Measurements from ENCODE around the gene SPRTN. TPM values are rescaled to one million over a fixed set of nuclear protein-coding genes. Genes with fewer than 3 reads are reported as not detected.

Gene SPRTN, protein sequence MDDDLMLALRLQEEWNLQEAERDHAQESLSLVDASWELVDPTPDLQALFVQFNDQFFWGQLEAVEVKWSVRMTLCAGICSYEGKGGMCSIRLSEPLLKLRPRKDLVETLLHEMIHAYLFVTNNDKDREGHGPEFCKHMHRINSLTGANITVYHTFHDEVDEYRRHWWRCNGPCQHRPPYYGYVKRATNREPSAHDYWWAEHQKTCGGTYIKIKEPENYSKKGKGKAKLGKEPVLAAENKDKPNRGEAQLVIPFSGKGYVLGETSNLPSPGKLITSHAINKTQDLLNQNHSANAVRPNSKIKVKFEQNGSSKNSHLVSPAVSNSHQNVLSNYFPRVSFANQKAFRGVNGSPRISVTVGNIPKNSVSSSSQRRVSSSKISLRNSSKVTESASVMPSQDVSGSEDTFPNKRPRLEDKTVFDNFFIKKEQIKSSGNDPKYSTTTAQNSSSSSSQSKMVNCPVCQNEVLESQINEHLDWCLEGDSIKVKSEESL
- total RNA-seq (10 to 100 TPM; 26.4 to 34.9 TPM), polyA plus RNA-seq (ENCODE audit: insufficient read depth, low read depth, low replicate concordance) (30.2 TPM)
- long read RNA-seq, donor 1, transcript SPRTN-202 (5 exons, 3,468 nt): major isoform, 7 of 14 reads
- long read RNA-seq, donor 1, partial matches to known transcripts: 7 of 14 reads
- long read RNA-seq, donor 1, other reads (novel, unspliced or antisense): 0 of 14 reads
- long read RNA-seq, donor 2, partial matches to known transcripts: 0 of 2 reads
- long read RNA-seq, donor 2, other reads (novel, unspliced or antisense): 0 of 2 reads

DNA sequence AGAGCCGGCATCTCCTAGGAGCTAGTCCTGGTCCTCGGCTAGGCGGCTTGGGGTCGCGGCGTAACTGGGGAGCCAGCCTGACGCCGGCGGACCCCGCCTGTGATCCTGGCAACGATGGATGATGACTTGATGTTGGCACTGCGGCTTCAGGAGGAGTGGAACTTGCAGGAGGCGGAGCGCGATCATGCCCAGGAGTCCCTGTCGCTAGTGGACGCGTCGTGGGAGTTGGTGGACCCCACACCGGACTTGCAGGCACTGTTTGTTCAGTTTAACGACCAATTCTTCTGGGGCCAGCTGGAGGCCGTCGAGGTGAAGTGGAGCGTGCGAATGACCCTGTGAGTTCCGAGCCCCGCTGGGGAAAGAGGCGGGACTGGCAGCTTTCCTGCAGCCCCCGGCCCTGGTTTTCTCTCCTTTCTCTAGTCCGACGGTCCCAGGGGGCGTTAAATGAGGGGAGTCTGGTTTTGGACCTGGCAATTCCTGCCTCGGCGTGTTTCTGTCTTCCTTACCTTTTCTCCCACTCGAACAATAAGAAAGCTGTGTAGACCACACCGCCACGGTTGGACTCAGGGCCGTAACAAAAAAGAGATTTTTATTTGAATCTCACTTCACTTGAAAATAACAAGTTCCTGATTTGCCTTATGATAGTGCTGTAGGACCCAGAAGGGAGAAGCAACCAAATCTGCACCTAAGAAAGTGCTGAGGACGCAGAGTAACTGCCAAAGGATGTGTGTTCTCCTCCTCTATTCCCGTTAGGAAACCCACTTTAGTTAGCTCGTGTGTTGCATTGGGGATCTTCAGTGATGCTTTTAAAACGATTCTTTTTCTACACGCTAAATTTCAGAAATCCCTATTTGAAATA is at the start of gene SPRTN:
SPRTN (plus strand) TSS at position 24 of the 859 bp plus-strand sequence; CDS start at position 115, 91 bp downstream.
- H3K4me3 ChIP-seq: peak within 1 kb of the TSS; percentile 83 to 98
- H3K36me3 ChIP-seq (ENCODE audit: low read depth, missing control alignments): no peaks in the 10 kb centered on the region
- TF ChIP-seq, protein P1, sequence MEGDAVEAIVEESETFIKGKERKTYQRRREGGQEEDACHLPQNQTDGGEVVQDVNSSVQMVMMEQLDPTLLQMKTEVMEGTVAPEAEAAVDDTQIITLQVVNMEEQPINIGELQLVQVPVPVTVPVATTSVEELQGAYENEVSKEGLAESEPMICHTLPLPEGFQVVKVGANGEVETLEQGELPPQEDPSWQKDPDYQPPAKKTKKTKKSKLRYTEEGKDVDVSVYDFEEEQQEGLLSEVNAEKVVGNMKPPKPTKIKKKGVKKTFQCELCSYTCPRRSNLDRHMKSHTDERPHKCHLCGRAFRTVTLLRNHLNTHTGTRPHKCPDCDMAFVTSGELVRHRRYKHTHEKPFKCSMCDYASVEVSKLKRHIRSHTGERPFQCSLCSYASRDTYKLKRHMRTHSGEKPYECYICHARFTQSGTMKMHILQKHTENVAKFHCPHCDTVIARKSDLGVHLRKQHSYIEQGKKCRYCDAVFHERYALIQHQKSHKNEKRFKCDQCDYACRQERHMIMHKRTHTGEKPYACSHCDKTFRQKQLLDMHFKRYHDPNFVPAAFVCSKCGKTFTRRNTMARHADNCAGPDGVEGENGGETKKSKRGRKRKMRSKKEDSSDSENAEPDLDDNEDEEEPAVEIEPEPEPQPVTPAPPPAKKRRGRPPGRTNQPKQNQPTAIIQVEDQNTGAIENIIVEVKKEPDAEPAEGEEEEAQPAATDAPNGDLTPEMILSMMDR (IDR thresholded peaks at IDR 0.05): no peak
- TF ChIP-seq POLR2A (IDR thresholded peaks at IDR 0.05): no peak
- DNase-seq: no peak
- H3K4me1 ChIP-seq: peaks cover 35% of the 10 kb centered on the region
- 1% methylated on average over 23 to 41 of the region's 43 CpGs for WGBS, 2 donors
- intact Hi-C loops (cut with DNase I; ENCODE audit: low total_unique reads): no loop called here
- H3K9me3 ChIP-seq: no peaks in the 10 kb centered on the region
- H3K27me3 ChIP-seq: no peaks in the 10 kb centered on the region
- H3K27ac ChIP-seq: peak within 1 kb of the TSS; percentile 90 to 92

DNA sequence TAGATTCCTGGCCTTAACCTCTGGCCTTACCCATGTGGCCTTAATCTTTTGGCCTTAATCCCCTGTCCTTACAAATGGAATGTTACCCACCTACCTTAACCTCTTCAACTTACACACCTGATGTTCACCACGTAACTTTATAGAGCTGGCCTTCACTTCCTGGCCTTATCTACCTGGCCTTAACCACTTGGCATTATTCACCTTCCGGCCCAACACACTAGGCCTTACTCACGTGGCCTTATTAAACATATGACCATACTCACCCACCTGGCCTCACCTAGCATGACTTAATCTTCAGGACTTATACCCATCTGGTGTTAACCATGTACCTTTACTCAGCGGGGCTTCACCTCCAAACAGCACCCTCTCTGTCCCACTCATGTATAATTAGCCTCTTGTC is 42.2 kb upstream of the SPRTN start:
- no peaks in the 10 kb centered on the region for H3K9me3 ChIP-seq
- no peak for TF ChIP-seq POLR2A (IDR thresholded peaks at IDR 0.05)
- TF ChIP-seq, protein P1 (IDR thresholded peaks at IDR 0.05): no peak
- H3K27me3 ChIP-seq: no peaks in the 10 kb centered on the region
- 92 to 95% methylated on average over 4 of the region's 4 CpGs for WGBS, 2 donors
- H3K4me3 ChIP-seq: no peak overlapping the region
- H3K36me3 ChIP-seq (ENCODE audit: low read depth, missing control alignments): no peaks in the 10 kb centered on the region
- DNase-seq: no peak
- intact Hi-C loops (cut with DNase I; ENCODE audit: low total_unique reads): no loop called here
- H3K4me1 ChIP-seq: no peaks in the 10 kb centered on the region
- H3K27ac ChIP-seq: no peak overlapping the region

DNA sequence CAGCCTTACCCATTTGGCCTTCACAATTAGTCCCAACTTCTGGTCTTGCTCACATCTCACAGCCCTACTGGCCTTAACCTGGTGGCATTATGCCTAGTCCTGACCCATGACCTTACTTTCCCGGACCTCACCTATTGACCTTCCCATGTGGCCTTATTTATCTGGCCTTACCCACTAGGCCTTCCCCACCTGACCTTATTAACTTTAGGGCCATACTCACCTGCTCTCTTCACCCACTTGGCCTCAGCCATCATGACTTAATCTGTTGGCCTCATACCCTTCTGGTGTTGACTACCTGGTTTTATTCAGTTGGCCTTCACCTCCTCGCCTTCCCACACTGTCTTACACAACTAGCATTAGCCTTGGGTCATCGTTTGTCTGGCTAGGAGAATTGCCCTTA is 36.1 kb upstream of the SPRTN start:
- H3K36me3 ChIP-seq (ENCODE audit: low read depth, missing control alignments): no peaks in the 10 kb centered on the region
- no peaks in the 10 kb centered on the region for H3K4me1 ChIP-seq
- no peaks in the 10 kb centered on the region for H3K27me3 ChIP-seq
- H3K4me3 ChIP-seq: no peak overlapping the region
- H3K9me3 ChIP-seq: no peaks in the 10 kb centered on the region
- no peak for TF ChIP-seq POLR2A (IDR thresholded peaks at IDR 0.05)
- TF ChIP-seq, protein P1 (IDR thresholded peaks at IDR 0.05): no peak
- no peak overlapping the region for H3K27ac ChIP-seq
- WGBS, 2 donors: 93 to 95% methylated on average over 3 of the region's 3 CpGs
- intact Hi-C loops (cut with DNase I; ENCODE audit: low total_unique reads): no loop called here
- no peak for DNase-seq

DNA sequence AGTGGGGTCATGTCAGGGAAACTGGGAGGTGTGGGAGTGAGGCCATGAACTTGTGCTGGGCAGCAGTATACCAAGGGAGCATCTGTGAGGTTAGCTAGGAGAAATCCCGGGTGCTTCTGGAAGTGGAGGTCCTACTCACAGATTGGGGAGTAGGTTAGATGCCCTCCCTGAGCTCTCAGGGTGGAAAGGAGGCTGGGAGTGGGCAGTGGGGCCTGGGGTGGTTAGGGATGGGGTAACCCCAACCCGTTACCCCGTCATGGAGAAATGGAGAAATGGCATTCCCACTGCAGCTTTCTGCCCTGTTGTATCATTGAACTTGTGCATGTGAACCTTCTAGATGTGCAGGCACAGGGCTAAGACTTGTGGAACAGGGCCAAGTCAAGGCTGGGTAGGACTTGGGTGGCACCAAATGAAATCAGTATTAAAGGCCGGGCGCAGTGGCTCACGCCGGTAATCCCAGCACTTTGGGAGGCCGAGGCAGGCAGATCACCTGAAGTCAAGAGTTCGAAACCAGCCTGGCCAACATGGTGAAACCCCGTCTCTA is 27.6 kb upstream of the SPRTN start:
- 92 to 96% methylated on average over 10 of the region's 10 CpGs for WGBS, 2 donors
- DNase-seq: no peak
- intact Hi-C loops (cut with DNase I; ENCODE audit: low total_unique reads): no loop called here

More for the DNA sequence above, 27.6 kb upstream of the SPRTN start:
- no peaks in the 10 kb centered on the region for H3K36me3 ChIP-seq (ENCODE audit: low read depth, missing control alignments)
- no peaks in the 10 kb centered on the region for H3K27me3 ChIP-seq
- no peaks in the 10 kb centered on the region for H3K4me1 ChIP-seq
- H3K4me3 ChIP-seq: no peak overlapping the region
- H3K9me3 ChIP-seq: no peaks in the 10 kb centered on the region
- TF ChIP-seq POLR2A (IDR thresholded peaks at IDR 0.05): no peak
- TF ChIP-seq, protein P1 (IDR thresholded peaks at IDR 0.05): no peak
- H3K27ac ChIP-seq: no peak overlapping the region
